Measurements from ENCODE around the gene TAF1L. TPM values are rescaled to one million over a fixed set of nuclear protein-coding genes. Genes with fewer than 3 reads are reported as not detected.

The TAF1L gene
- total and polyA plus RNA-seq, 4 donors, result 0.06 to 0.10 (median 0.09) TPM; not detected in 1

Other genes starting within 250 kb of the TAF1L start
- 10 to 100 TPM; 11.5 to 12.2 TPM for gene RIGI, start 109.5 kb downstream of the TAF1L start, total RNA-seq
- 1 to 10 TPM; 4.7 to 5.7 TPM for gene RIGI, start 109.5 kb downstream of the TAF1L start, polyA plus RNA-seq (ENCODE audit: insufficient read length in 2 of 2)
- 10 to 100 TPM in 1 of 2 donors, 1 to 10 TPM in 1; 7.0 to 27.8 TPM for gene SMIM27, start 83.3 kb downstream of the TAF1L start, total RNA-seq
- 10 to 100 TPM; 19.5 to 22.9 TPM for gene SMIM27, start 83.3 kb downstream of the TAF1L start, polyA plus RNA-seq (ENCODE audit: insufficient read length in 2 of 2)
- gene TOPORS, start 83.1 kb downstream of the TAF1L start, total RNA-seq, result 10 to 100 TPM; 30.7 to 42.3 TPM
- gene TOPORS, start 83.1 kb downstream of the TAF1L start, polyA plus RNA-seq (ENCODE audit: insufficient read length in 2 of 2), result 10 to 100 TPM; 17.1 to 22.5 TPM
- 10 to 100 TPM; 48.6 to 66.7 TPM for gene NDUFB6, start 62.5 kb downstream of the TAF1L start, total RNA-seq
- 100 to 1,000 TPM; 101 to 109 TPM for gene NDUFB6, start 62.5 kb downstream of the TAF1L start, polyA plus RNA-seq (ENCODE audit: insufficient read length in 2 of 2)
- gene TMEM215, start 147.9 kb upstream of the TAF1L start, total RNA-seq, result 1 to 10 TPM in 1 of 2 donors, under 1 TPM in 1; 0.44 to 5.2 TPM
- 1 to 10 TPM; 1.3 to 1.5 TPM for gene TMEM215, start 147.9 kb upstream of the TAF1L start, polyA plus RNA-seq (ENCODE audit: insufficient read length in 2 of 2)